Stimulated activated CD8-positive, alpha-beta memory T cell treated with anti-CD3 and anti-CD28 coated beads, Interleukin-2, amount 100 ng/mL, for 1 hour (primary cell): ENCODE data around the gene B2M.
A peak's percentile ranks its signal among the peaks of the same experiment; 100 is the strongest.
"Not testable (repeated sequence)": the region's sequence is repeated elsewhere in the genome, so short reads cannot be mapped to it uniquely, and the experiment has no call there.

Source experiments
- DNase-seq, 2 donors: peaks; one replicate each; pipeline ENCODE4 v3.0.0-alpha.2; 2020; ENCODE audit warnings: low read depth in 2 of 2

Gene B2M

GRCh38 chr15:44726136-44726535, 14.8 kb downstream of the B2M start:
- DNase-seq, result no peak

GRCh38 chr15:44726568-44727484, 15.5 kb downstream of the B2M start:
- DNase-seq, result peak in 1 of 2 donors; percentile 47

- no peak for DNase-seq
Measured at GRCh38 chr15:44727485-44728231, 16.3 kb downstream of the B2M start.

GRCh38 chr15:44728232-44728575, 16.9 kb downstream of the B2M start:
- not testable (repeated sequence) for DNase-seq

- DNase-seq, result peak; percentile 87 to 92
Measured at GRCh38 chr15:44728576-44729407, 17.5 kb downstream of the B2M start.

GRCh38 chr15:44729408-44730127, 18.3 kb downstream of the B2M start:
- no peak for DNase-seq

- DNase-seq, result no peak
Measured at GRCh38 chr15:44734839-44735481, 23.6 kb downstream of the B2M start.

GRCh38 chr15:44735482-44736180, 24.3 kb downstream of the B2M start:
- no peak for DNase-seq

GRCh38 chr15:44736181-44736765, 25.0 kb downstream of the B2M start, which contains the start of gene TRIM69:
Gene TRIM69 (plus strand): TSS chr15:44736528. CDS start chr15:44736705, 177 bp downstream.
- no peak for DNase-seq

GRCh38 chr15:44738340-44738984, 27.1 kb downstream of the B2M start:
- no peak for DNase-seq

- not testable (repeated sequence) for DNase-seq
Measured at GRCh38 chr15:44739222-44739847, 28.0 kb downstream of the B2M start.

GRCh38 chr15:44743454-44743853, 32.1 kb downstream of the B2M start:
- not testable (repeated sequence) for DNase-seq

- no peak for DNase-seq
Measured at GRCh38 chr15:44753345-44753744, 42.0 kb downstream of the B2M start.

GRCh38 chr15:44763187-44763586, 51.9 kb downstream of the B2M start:
- DNase-seq, result no peak

- no peak for DNase-seq
Measured at GRCh38 chr15:44763848-44764247, 52.5 kb downstream of the B2M start.

- DNase-seq, result no peak
Measured at GRCh38 chr15:44765036-44765435, 53.7 kb downstream of the B2M start.
